Osteoblast (primary cell): ENCODE data around the gene REXO2. TPM values are rescaled to one million over a fixed set of nuclear protein-coding genes. Genes with fewer than 3 reads are reported as not detected.

ENCODE experiments used
- DNase-seq: peaks from one replicate; pipeline ENCODE4 v3.0.0; 2011; ENCODE audit warnings: low spot score, mixed read lengths; ENCODE audit not compliant: insufficient read length; ENCODE audit errors: missing footprints
- H2AFZ ChIP-seq: 2 replicates; pipeline ENCODE4 v1.6.0; 2011; ENCODE audit warnings: mild to moderate bottlenecking, low read length
- H3K27ac ChIP-seq: 2 replicates; pipeline ENCODE4 v1.5.1; 2011; ENCODE audit warnings: mild to moderate bottlenecking, low read depth, low read length, moderate library complexity
- H3K27me3 ChIP-seq: 2 replicates; pipeline ENCODE4 v1.6.0; 2012; ENCODE audit warnings: mild to moderate bottlenecking, control low read depth, inconsistent platforms, low read length, moderate library complexity; ENCODE audit not compliant: insufficient read depth
- H3K36me3 ChIP-seq: 2 replicates; pipeline ENCODE4 v1.5.1; 2011; ENCODE audit warnings: mild to moderate bottlenecking, low read length, control low read depth, moderate library complexity; ENCODE audit not compliant: insufficient read depth
- H3K4me1 ChIP-seq: 2 replicates; pipeline ENCODE4 v1.5.1; 2011; ENCODE audit warnings: mild to moderate bottlenecking, low read length, control low read depth, moderate library complexity; ENCODE audit not compliant: insufficient read depth
- H3K4me2 ChIP-seq: 2 replicates; pipeline ENCODE4 v1.6.0; 2011; ENCODE audit warnings: mild to moderate bottlenecking, low read length; ENCODE audit not compliant: insufficient read depth
- H3K4me3 ChIP-seq: fragments of 200-600 bp; sonication (generic); 3 replicates; pipeline ENCODE4 v1.5.1; 2012; ENCODE audit warnings: mild to moderate bottlenecking, low read length, inconsistent platforms; ENCODE audit not compliant: insufficient read depth
- H3K79me2 ChIP-seq: 2 replicates; pipeline ENCODE4 v1.6.0; 2012; ENCODE audit warnings: mild to moderate bottlenecking, low read length, control low read depth, inconsistent platforms; ENCODE audit not compliant: insufficient read depth
- H3K9me3 ChIP-seq: 2 replicates; pipeline ENCODE4 v1.5.1; 2011; ENCODE audit warnings: low read depth, low read length, control low read depth
- H4K20me1 ChIP-seq: 2 replicates; pipeline ENCODE4 v1.6.0; 2012; ENCODE audit warnings: mild to moderate bottlenecking, low read length, control low read depth; ENCODE audit not compliant: insufficient read depth
- CTCF ChIP-seq: IDR thresholded peaks from 2 replicates; pipeline ENCODE4 v1.5.1; 2011; ENCODE audit warnings: mild to moderate bottlenecking, low read depth, low read length, moderate library complexity; ENCODE audit errors: extremely low read depth
- total RNA-seq: library from RNA; depleted of rRNA; stranded (reverse); fragments of >200 nt; gene quantifications from 2 replicates; pipeline ENCODE4 v1.2.3, GENCODE V29; 2012

Gene REXO2
- total RNA-seq, 1 donor: 177 TPM

- DNase-seq: peak; percentile 67
- Histone ChIP-seq H4K20me1 (peaks cover 24% of the 10 kb centered on the region), H3K79me2 (peaks cover 59% of the 10 kb centered on the region), H3K27ac (peak overlapping the region; percentile 65), H3K4me1 (peaks cover 21% of the 10 kb centered on the region), H3K4me2 (peak overlapping the region; percentile 29), H3K36me3 (peaks cover 54% of the 10 kb centered on the region), H2AFZ (no peak overlapping the region), H3K9me3 (no peaks in the 10 kb centered on the region), H3K27me3 (no peaks in the 10 kb centered on the region), H3K4me3 (no peak overlapping the region)
- no peak for TF ChIP-seq CTCF
Measured at GRCh38 chr11:114447892-114448291, 8.6 kb downstream of the REXO2 start.

- Histone ChIP-seq H4K20me1 (peaks cover 21% of the 10 kb centered on the region), H3K27me3 (no peaks in the 10 kb centered on the region), H3K27ac (no peak overlapping the region), H3K4me3 (no peak overlapping the region), H3K9me3 (no peaks in the 10 kb centered on the region), H3K36me3 (peaks cover 48% of the 10 kb centered on the region), H3K79me2 (peaks cover 49% of the 10 kb centered on the region), H2AFZ (no peak overlapping the region), H3K4me1 (peaks cover 19% of the 10 kb centered on the region), H3K4me2 (no peak overlapping the region)
- TF ChIP-seq CTCF: no peak
- no peak for DNase-seq
Measured at GRCh38 chr11:114448749-114449482, 9.6 kb downstream of the REXO2 start.

GRCh38 chr11:114449845-114450244, 10.6 kb downstream of the REXO2 start:
- H4K20me1 ChIP-seq: peaks cover 19% of the 10 kb centered on the region
- no peak for DNase-seq

More at GRCh38 chr11:114449845-114450244, 10.6 kb downstream of the REXO2 start:
- Histone ChIP-seq H2AFZ (no peak overlapping the region), H3K4me1 (peaks cover 19% of the 10 kb centered on the region), H3K79me2 (peaks cover 39% of the 10 kb centered on the region), H3K36me3 (peaks cover 39% of the 10 kb centered on the region), H3K9me3 (no peaks in the 10 kb centered on the region), H3K27ac (no peak overlapping the region), H3K4me2 (no peak overlapping the region), H3K27me3 (no peaks in the 10 kb centered on the region), H3K4me3 (no peak overlapping the region)
- no peak for TF ChIP-seq CTCF
